ENCODE results near the gene MLEC.

The MLEC gene

GRCh38 chr12:120739821-120740613 lies 53.1 kb downstream of the MLEC start:
- TF ChIP-seq ISL1 (CRISPR knock-in tag; IDR thresholded peaks at IDR 0.05), result no peak
- no peak for TF ChIP-seq CREB5 (CRISPR knock-in tag; IDR thresholded peaks at IDR 0.05; ENCODE audit: low read depth)
- TF ChIP-seq TSHZ2 (CRISPR knock-in tag; IDR thresholded peaks at IDR 0.05), result no peak
- no peak for TF ChIP-seq ZC3H10 (CRISPR knock-in tag; IDR thresholded peaks at IDR 0.05)
- TF ChIP-seq ESRRG (CRISPR knock-in tag; IDR thresholded peaks at IDR 0.05), result no peak
- TF ChIP-seq ZNF70 (CRISPR knock-in tag; IDR thresholded peaks at IDR 0.05), result no peak
- TF ChIP-seq ZNF565 (CRISPR knock-in tag; conservative IDR thresholded peaks at IDR 0.05; ENCODE audit: low read depth), result no peak
- no peak for TF ChIP-seq CSRNP3 (CRISPR knock-in tag; IDR thresholded peaks at IDR 0.05)
- TF ChIP-seq RARB (CRISPR knock-in tag; IDR thresholded peaks at IDR 0.05), result no peak
- TF ChIP-seq SNAI2 (CRISPR knock-in tag; IDR thresholded peaks at IDR 0.05), result no peak
- no peak for ATAC-seq

GRCh38 chr12:120740871-120741270 lies 53.9 kb downstream of the MLEC start:
- ATAC-seq, result no peak
- TF ChIP-seq TSHZ2 (CRISPR knock-in tag; IDR thresholded peaks at IDR 0.05) (no peak), CREB5 (CRISPR knock-in tag; IDR thresholded peaks at IDR 0.05; ENCODE audit: low read depth) (no peak), POU6F1 (CRISPR knock-in tag; IDR thresholded peaks at IDR 0.05; ENCODE audit: borderline replicate concordance, low read depth) (no peak), ZFP30 (CRISPR knock-in tag; IDR thresholded peaks at IDR 0.05) (no peak), CSDC2 (CRISPR knock-in tag; IDR thresholded peaks at IDR 0.05) (no peak), OSR1 (CRISPR knock-in tag; IDR thresholded peaks at IDR 0.05) (no peak), ARNTL (CRISPR knock-in tag; IDR thresholded peaks at IDR 0.05; ENCODE audit: borderline replicate concordance, low read depth) (no peak), PATZ1 (CRISPR knock-in tag; IDR thresholded peaks at IDR 0.05; ENCODE audit: borderline replicate concordance) (no peak), ZNF565 (CRISPR knock-in tag; conservative IDR thresholded peaks at IDR 0.05; ENCODE audit: low read depth) (no peak), TOX (CRISPR knock-in tag; IDR thresholded peaks at IDR 0.05; ENCODE audit: borderline replicate concordance) (no peak), SNAI2 (CRISPR knock-in tag; IDR thresholded peaks at IDR 0.05) (no peak), ZC3H10 (CRISPR knock-in tag; IDR thresholded peaks at IDR 0.05) (no peak), RARB (CRISPR knock-in tag; IDR thresholded peaks at IDR 0.05) (no peak), ESRRG (CRISPR knock-in tag; IDR thresholded peaks at IDR 0.05) (no peak), PPARA (CRISPR knock-in tag; IDR thresholded peaks at IDR 0.05; ENCODE audit: borderline replicate concordance) (no peak), TCF4 (CRISPR knock-in tag; IDR thresholded peaks at IDR 0.05; ENCODE audit: borderline replicate concordance) (no peak), ISL1 (CRISPR knock-in tag; IDR thresholded peaks at IDR 0.05) (no peak)

All from SK-N-SH treated with all-trans-retinoic acid at 6 μM for 48 hours (cell line).